Thoracic aorta (tissue), 2 donors: ENCODE measurements around the gene PIEZO2. TPM values are rescaled to one million over a fixed set of nuclear protein-coding genes. Genes with fewer than 3 reads are reported as not detected.

Experiments
- ATAC-seq: fragments of 150-250 bp; one replicate; pipeline ENCODE4 v1.8.0; 2017; ENCODE audit warnings: low read depth; ENCODE audit not compliant: insufficient number of reproducible peaks, low FRiP score
- DNase-seq: peaks from one replicate; pipeline ENCODE4 v3.0.0-alpha.2; 2020; ENCODE audit warnings: low spot score
- H3K27ac ChIP-seq, 2 donors: fragments of 200-600 bp; sonication (generic); 1 replicate in 1 of 2; 2 replicates in 1 of 2; pipeline ENCODE4 v1.5.1; 2016; ENCODE audit warnings: mild to moderate bottlenecking in 2 of 2, moderate library complexity in 2 of 2
- H3K27me3 ChIP-seq: fragments of 200-600 bp; sonication (generic); replicated peaks from 2 replicates; pipeline ENCODE4 v1.6.0; 2016; ENCODE audit warnings: mild to moderate bottlenecking; ENCODE audit not compliant: insufficient read depth
- H3K36me3 ChIP-seq: fragments of 200-600 bp; sonication (generic); one replicate; pipeline ENCODE4 v1.5.1; 2016
- H3K4me1 ChIP-seq, 2 donors: fragments of 200-600 bp; sonication (generic); 1 replicate in 1 of 2; 2 replicates in 1 of 2; pipeline versions ENCODE4 v1.5.1 to v1.6.0; 2016; ENCODE audit warnings: low read depth in 2 of 2, mild to moderate bottlenecking in 1 of 2; ENCODE audit not compliant: control insufficient read depth in 1 of 2
- H3K4me3 ChIP-seq: fragments of 200-600 bp; sonication (generic); 2 replicates; pipeline ENCODE4 v1.5.1; 2016; ENCODE audit warnings: mild to moderate bottlenecking
- H3K9me3 ChIP-seq: fragments of 200-600 bp; sonication (generic); 2 replicates; pipeline ENCODE4 v1.5.1; 2016
- total RNA-seq, 2 donors: library from RNA; depleted of rRNA; stranded (reverse); fragments of >200 nt; gene quantifications; one replicate each; pipeline versions ENCODE4 v1.1.0 to v1.2.3, GENCODE V29; 2016
- TF ChIP-seq, protein P1 (sequence below): fragments of 200-600 bp; sonication (generic); IDR thresholded peaks from one replicate; pipeline ENCODE4 v1.5.1; 2019; ENCODE audit warnings: antibody characterized with exemption

The PIEZO2 gene
- total RNA-seq, 2 donors from 2014 or later = 8.3 to 10.3 TPM

GRCh38 chr18:11091746-11092145 is 57.6 kb downstream of the PIEZO2 start:
- ATAC-seq (no peak), DNase-seq (no peak)

GRCh38 chr18:11089931-11090715 is 59.2 kb downstream of the PIEZO2 start:
- Histone ChIP-seq H3K4me1 (peaks cover 2 to 4% of the 10 kb centered on the region in 2 donors), H3K27me3 (no peaks in the 10 kb centered on the region), H3K36me3 (no peaks in the 10 kb centered on the region), H3K9me3 (no peaks in the 10 kb centered on the region), H3K4me3 (no peak overlapping the region), H3K27ac (no peak overlapping the region)
- no peak for DNase-seq
- TF ChIP-seq, protein P1, sequence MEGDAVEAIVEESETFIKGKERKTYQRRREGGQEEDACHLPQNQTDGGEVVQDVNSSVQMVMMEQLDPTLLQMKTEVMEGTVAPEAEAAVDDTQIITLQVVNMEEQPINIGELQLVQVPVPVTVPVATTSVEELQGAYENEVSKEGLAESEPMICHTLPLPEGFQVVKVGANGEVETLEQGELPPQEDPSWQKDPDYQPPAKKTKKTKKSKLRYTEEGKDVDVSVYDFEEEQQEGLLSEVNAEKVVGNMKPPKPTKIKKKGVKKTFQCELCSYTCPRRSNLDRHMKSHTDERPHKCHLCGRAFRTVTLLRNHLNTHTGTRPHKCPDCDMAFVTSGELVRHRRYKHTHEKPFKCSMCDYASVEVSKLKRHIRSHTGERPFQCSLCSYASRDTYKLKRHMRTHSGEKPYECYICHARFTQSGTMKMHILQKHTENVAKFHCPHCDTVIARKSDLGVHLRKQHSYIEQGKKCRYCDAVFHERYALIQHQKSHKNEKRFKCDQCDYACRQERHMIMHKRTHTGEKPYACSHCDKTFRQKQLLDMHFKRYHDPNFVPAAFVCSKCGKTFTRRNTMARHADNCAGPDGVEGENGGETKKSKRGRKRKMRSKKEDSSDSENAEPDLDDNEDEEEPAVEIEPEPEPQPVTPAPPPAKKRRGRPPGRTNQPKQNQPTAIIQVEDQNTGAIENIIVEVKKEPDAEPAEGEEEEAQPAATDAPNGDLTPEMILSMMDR = no peak
- ATAC-seq = no peak

More at GRCh38 chr18:11091746-11092145, 57.6 kb downstream of the PIEZO2 start:
- H3K27me3 ChIP-seq = no peaks in the 10 kb centered on the region
- H3K27ac ChIP-seq = no peak overlapping the region
- H3K9me3 ChIP-seq = no peaks in the 10 kb centered on the region
- no peak overlapping the region for H3K4me3 ChIP-seq
- peaks cover 17 to 21% of the 10 kb centered on the region in 2 donors for H3K4me1 ChIP-seq
- no peaks in the 10 kb centered on the region for H3K36me3 ChIP-seq
- TF ChIP-seq, protein P1 = no peak

- no peak overlapping the region for H3K4me3 ChIP-seq
- no peaks in the 10 kb centered on the region for H3K4me1 ChIP-seq
- no peaks in the 10 kb centered on the region for H3K9me3 ChIP-seq
- H3K36me3 ChIP-seq = no peaks in the 10 kb centered on the region
- no peaks in the 10 kb centered on the region for H3K27me3 ChIP-seq
- H3K27ac ChIP-seq = no peak overlapping the region
- TF ChIP-seq, protein P1 = no peak
- DNase-seq = no peak
- no peak for ATAC-seq
Observed at GRCh38 chr18:11081009-11081532, 68.3 kb downstream of the PIEZO2 start.

- TF ChIP-seq, protein P1 = no peak
- ATAC-seq = no peak
Observed at GRCh38 chr18:11078491-11078890, 70.9 kb downstream of the PIEZO2 start.

GRCh38 chr18:11077548-11078187 is 71.7 kb downstream of the PIEZO2 start:
- no peaks in the 10 kb centered on the region for H3K9me3 ChIP-seq
- no peak for DNase-seq
- H3K36me3 ChIP-seq = no peaks in the 10 kb centered on the region
- no peak for ATAC-seq
- H3K27me3 ChIP-seq = no peaks in the 10 kb centered on the region
- H3K4me1 ChIP-seq = no peaks in the 10 kb centered on the region
- no peak overlapping the region for H3K27ac ChIP-seq
- TF ChIP-seq, protein P1 = no peak
- H3K4me3 ChIP-seq = no peak overlapping the region

More at GRCh38 chr18:11078491-11078890, 70.9 kb downstream of the PIEZO2 start:
- Histone ChIP-seq H3K9me3 (no peaks in the 10 kb centered on the region), H3K27ac (no peak overlapping the region), H3K27me3 (no peaks in the 10 kb centered on the region), H3K4me1 (no peaks in the 10 kb centered on the region), H3K36me3 (no peaks in the 10 kb centered on the region), H3K4me3 (no peak overlapping the region)
- DNase-seq = no peak
